GM12892 (cell line): ENCODE data around the gene DIDO1.

Experiments used
- POLR2A ChIP-seq: IDR thresholded peaks from 2 replicates; pipeline ENCODE4 v1.6.1; 2011; ENCODE audit warnings: low read depth, low read length, control low read depth
- POLR2AphosphoS5 ChIP-seq: IDR thresholded peaks from 2 replicates; pipeline ENCODE4 v1.6.1; 2011; ENCODE audit warnings: low read depth, low read length, control low read depth
- TAF1 ChIP-seq: IDR thresholded peaks from 2 replicates; pipeline ENCODE4 v1.6.1; 2011; ENCODE audit warnings: low read depth, mild to moderate bottlenecking, control low read depth, low read length, borderline replicate concordance

GRCh38 chr20:62855120-62855519, 71.2 kb downstream of the DIDO1 start:
- TF ChIP-seq TAF1 (no peak), POLR2AphosphoS5 (no peak), POLR2A (no peak)
